Tibial nerve (tissue), 4 donors: Measurements from ENCODE around the gene HAUS7.

Experiments used
- EP300 ChIP-seq, 2 donors: sonication (generic); formaldehyde crosslinking; IDR thresholded peaks; one replicate each; pipeline ENCODE4 v1.6.1; 2017; ENCODE audit warnings: antibody characterized with exemption in 2 of 2, mild to moderate bottlenecking in 1 of 2
- POLR2A ChIP-seq, 2 donors: fragments of 450-650 bp; IDR thresholded peaks; one replicate each; pipeline ENCODE4 v1.6.1; 2017; ENCODE audit warnings: antibody characterized with exemption in 2 of 2, mild to moderate bottlenecking in 2 of 2, moderate library complexity in 2 of 2
- TF ChIP-seq, protein P1 (sequence below), 5 experiments: fragments of 200-600 bp in 3 of 5; fragments of 450-650 bp in 2 of 5; sonication (generic) in 3 of 5; IDR thresholded peaks; one replicate each; pipeline ENCODE4 v1.5.1; 2016 to 2019; ENCODE audit warnings: antibody characterized with exemption in 5 of 5, mild to moderate bottlenecking in 3 of 5, moderate library complexity in 2 of 5

DNA sequence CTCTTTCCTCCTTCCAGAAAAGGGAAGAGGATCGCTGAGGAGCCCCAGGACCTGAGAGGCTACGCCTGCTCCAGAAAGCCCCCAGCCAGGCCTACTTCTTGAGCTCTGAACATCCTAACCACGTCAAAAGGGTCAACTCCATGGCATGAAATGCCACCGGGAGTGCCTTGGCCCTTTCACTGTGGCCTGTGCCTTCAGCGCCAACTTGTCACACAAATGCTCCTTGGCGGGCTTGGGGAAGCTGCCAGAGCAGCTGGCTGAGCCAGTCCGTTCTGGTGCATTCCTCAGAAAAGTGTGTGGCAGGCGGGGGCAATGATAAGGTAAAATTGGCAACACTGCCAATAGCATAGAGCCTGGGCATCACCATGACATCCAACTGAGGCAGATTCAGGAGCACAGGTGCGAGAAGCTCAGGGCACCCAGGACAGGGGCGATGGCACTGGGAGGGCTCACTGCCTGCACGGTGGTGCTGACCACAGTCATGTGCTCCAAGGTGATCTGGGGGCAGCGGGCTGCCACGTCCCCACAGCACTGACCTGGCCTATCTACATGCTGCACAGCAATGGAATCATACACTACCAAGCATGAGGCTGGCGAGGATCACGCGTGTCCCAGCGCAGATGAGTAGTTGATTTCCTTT is 12.4 kb downstream of the HAUS7 start:
- TF ChIP-seq, protein P1, sequence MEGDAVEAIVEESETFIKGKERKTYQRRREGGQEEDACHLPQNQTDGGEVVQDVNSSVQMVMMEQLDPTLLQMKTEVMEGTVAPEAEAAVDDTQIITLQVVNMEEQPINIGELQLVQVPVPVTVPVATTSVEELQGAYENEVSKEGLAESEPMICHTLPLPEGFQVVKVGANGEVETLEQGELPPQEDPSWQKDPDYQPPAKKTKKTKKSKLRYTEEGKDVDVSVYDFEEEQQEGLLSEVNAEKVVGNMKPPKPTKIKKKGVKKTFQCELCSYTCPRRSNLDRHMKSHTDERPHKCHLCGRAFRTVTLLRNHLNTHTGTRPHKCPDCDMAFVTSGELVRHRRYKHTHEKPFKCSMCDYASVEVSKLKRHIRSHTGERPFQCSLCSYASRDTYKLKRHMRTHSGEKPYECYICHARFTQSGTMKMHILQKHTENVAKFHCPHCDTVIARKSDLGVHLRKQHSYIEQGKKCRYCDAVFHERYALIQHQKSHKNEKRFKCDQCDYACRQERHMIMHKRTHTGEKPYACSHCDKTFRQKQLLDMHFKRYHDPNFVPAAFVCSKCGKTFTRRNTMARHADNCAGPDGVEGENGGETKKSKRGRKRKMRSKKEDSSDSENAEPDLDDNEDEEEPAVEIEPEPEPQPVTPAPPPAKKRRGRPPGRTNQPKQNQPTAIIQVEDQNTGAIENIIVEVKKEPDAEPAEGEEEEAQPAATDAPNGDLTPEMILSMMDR (IDR thresholded peaks at IDR 0.05) = no peak
- TF ChIP-seq POLR2A (IDR thresholded peaks at IDR 0.05) (no peak), EP300 (IDR thresholded peaks at IDR 0.05) (no peak)
